HCT116 (cell line): ENCODE results near the gene GATA3. TPM values are rescaled to one million over a fixed set of nuclear protein-coding genes. Genes with fewer than 3 reads are reported as not detected.

Source experiments
- ATAC-seq: fragments of 200-7000 bp; cut with Tn5 transposase; 2 replicates; pipeline ENCODE4 v1.9.1; 2020; ENCODE audit warnings: mild to moderate bottlenecking, moderate library complexity
- BruUV-seq: library from RNA; stranded (reverse); fragments of 400-500 nt; replicated peaks from 2 replicates; lab custom pipeline; 2021; lab: Mats Ljungman, UMichigan
- CTCF ChIA-PET: fragments of 300-600 bp; sonication (Branson Sonifier 250); formaldehyde crosslinking; loops from one replicate; lab custom pipeline; 2021; ENCODE audit warnings: antibody characterized with exemption; lab: Charles Lee
- POLR2A ChIA-PET: fragments of 300-600, 350-600 bp; sonication (Branson Sonifier 250); formaldehyde crosslinking; loops from one replicate; lab custom pipeline; 2021; ENCODE audit warnings: antibody characterized with exemption; lab: Charles Lee
- RAD21 ChIA-PET, 2 experiments: fragments of 300-600 bp; sonication (Branson Sonifier 250); formaldehyde crosslinking; loops; one replicate each; lab custom pipeline; 2023; ENCODE audit warnings: low total read pairs in 2 of 2; ENCODE audit not compliant: uncharacterized antibody in 2 of 2, unreplicated experiment in 2 of 2, low non-redundant PET in 1 of 2; lab: Charles Lee
- DNase-seq: peaks from one replicate; pipeline ENCODE4 v3.0.0-alpha.2; 2010; ENCODE audit warnings: low read depth, low spot score
- H2AFZ ChIP-seq: fragments of 200-600 bp; shearing (Covaris generic), sonication (generic); 2 replicates; pipeline ENCODE4 v1.6.1; 2017; ENCODE audit warnings: low read depth, mixed run types, mixed read lengths, antibody characterized with exemption, low read length; ENCODE audit not compliant: poor library complexity, severe bottlenecking
- H3K27ac ChIP-seq: 2 replicates; pipeline ENCODE4 v1.5.1; 2012; ENCODE audit warnings: low read depth, low read length
- H3K27me3 ChIP-seq: fragments of 200-600 bp; sonication (generic); 2 replicates; pipeline ENCODE4 v1.6.1; 2016; ENCODE audit warnings: mixed run types, low read length, mixed read lengths; ENCODE audit not compliant: insufficient read depth
- H3K36me3 ChIP-seq, 2 experiments: fragments of 200-500 bp in 1 of 2; fragments of 200-600 bp in 1 of 2; sonication (Bioruptor generic) in 1 of 2; sonication (generic) in 1 of 2; 2 replicates each; pipeline versions ENCODE4 v1.5.1 to v1.6.1; 2014 to 2016; ENCODE audit warnings: low read length in 2 of 2, inconsistent platforms in 1 of 2, mixed read lengths in 1 of 2, mixed run types in 1 of 2; ENCODE audit not compliant: insufficient read depth in 2 of 2, control insufficient read depth in 1 of 2
- H3K4me1 ChIP-seq, 2 experiments: fragments of 200-600 bp in 1 of 2; sonication (generic) in 1 of 2; 2 replicates each; pipeline versions ENCODE4 v1.5.1 to v1.6.1; 2012 to 2017; ENCODE audit warnings: low read length in 2 of 2, inconsistent platforms in 1 of 2, mild to moderate bottlenecking in 1 of 2, mixed read lengths in 1 of 2, mixed run types in 1 of 2, moderate library complexity in 1 of 2; ENCODE audit not compliant: insufficient read depth in 2 of 2, control insufficient read depth in 1 of 2
- H3K4me2 ChIP-seq: fragments of 200-600 bp; sonication (generic); 2 replicates; pipeline ENCODE4 v1.6.1; 2017; ENCODE audit warnings: mixed run types, low read length, mixed read lengths
- H3K4me3 ChIP-seq, 2 experiments: fragments of 200-600 bp in 1 of 2; sonication (generic) in 1 of 2; replicated peaks in 1 of 2; 2 replicates each; pipeline ENCODE4 v1.5.1; 2011 to 2016; ENCODE audit warnings: low read length in 2 of 2, control low read depth in 1 of 2, low read depth in 1 of 2, mild to moderate bottlenecking in 1 of 2, mixed read lengths in 1 of 2, mixed run types in 1 of 2
- H3K79me2 ChIP-seq: fragments of 200-600 bp; sonication (generic); 2 replicates; pipeline ENCODE4 v1.6.1; 2017; ENCODE audit warnings: mild to moderate bottlenecking, mixed run types, low read length, moderate library complexity, mixed read lengths; ENCODE audit not compliant: insufficient read depth
- H3K9ac ChIP-seq: fragments of 200-600 bp; sonication (generic); 2 replicates; pipeline ENCODE4 v1.6.1; 2016; ENCODE audit warnings: low read length, mixed read lengths
- H3K9me2 ChIP-seq: fragments of 200-600 bp; sonication (generic), shearing (Covaris generic); 2 replicates; pipeline ENCODE4 v1.6.1; 2017; ENCODE audit warnings: mixed run types, mild to moderate bottlenecking, moderate library complexity; ENCODE audit not compliant: insufficient read depth
- H3K9me3 ChIP-seq, 2 experiments: fragments of 200-500 bp in 1 of 2; fragments of 200-600 bp in 1 of 2; sonication (Bioruptor generic) in 1 of 2; sonication (generic) in 1 of 2; 2 replicates each; pipeline ENCODE4 v1.6.1; 2014 to 2017; ENCODE audit warnings: low read length in 2 of 2, mixed read lengths in 2 of 2, inconsistent platforms in 1 of 2, low read depth in 1 of 2, mild to moderate bottlenecking in 1 of 2, mixed run types in 1 of 2, moderate library complexity in 1 of 2; ENCODE audit not compliant: control insufficient read depth in 1 of 2, insufficient read depth in 1 of 2
- H4K20me1 ChIP-seq: fragments of 200-600 bp; sonication (generic), shearing (Covaris generic); 2 replicates; pipeline ENCODE4 v1.6.1; 2017; ENCODE audit warnings: mixed run types, mild to moderate bottlenecking, moderate library complexity; ENCODE audit not compliant: insufficient read depth
- CBX3 ChIP-seq: IDR thresholded peaks from 2 replicates; pipeline ENCODE4 v1.6.1; 2012; ENCODE audit warnings: low read depth
- CEBPB ChIP-seq: IDR thresholded peaks from 2 replicates; pipeline ENCODE4 v1.6.1; 2012; ENCODE audit warnings: low read depth
- CTCF ChIP-seq, 3 experiments: fragments of 200-600 bp in 1 of 3; sonication (generic) in 1 of 3; IDR thresholded peaks in 2 of 3; conservative IDR thresholded peaks in 1 of 3; 2 replicates each; pipeline ENCODE4 v1.5.1; 2012 to 2017; ENCODE audit warnings: low read depth in 2 of 3, low read length in 2 of 3, antibody characterized with exemption in 1 of 3, borderline replicate concordance in 1 of 3, control low read depth in 1 of 3, mild to moderate bottlenecking in 1 of 3, mixed read lengths in 1 of 3, mixed run types in 1 of 3, moderate library complexity in 1 of 3; ENCODE audit not compliant: insufficient read depth in 1 of 3
- EZH2phosphoT487 ChIP-seq: fragments of 200-600 bp; IDR thresholded peaks from 2 replicates; pipeline ENCODE4 v1.6.1; 2018; ENCODE audit warnings: antibody characterized with exemption, borderline replicate concordance
- JUND ChIP-seq: IDR thresholded peaks from 2 replicates; pipeline ENCODE4 v1.6.1; 2012
- MAX ChIP-seq: IDR thresholded peaks from 2 replicates; pipeline ENCODE4 v1.6.1; 2012
- POLR2A ChIP-seq: IDR thresholded peaks from 2 replicates; pipeline ENCODE4 v1.7.0; 2011; ENCODE audit warnings: borderline replicate concordance; ENCODE audit not compliant: insufficient read depth, insufficient read length; ENCODE audit errors: extremely low read depth
- RAD21 ChIP-seq: IDR thresholded peaks from 2 replicates; pipeline ENCODE4 v1.6.1; 2012; ENCODE audit warnings: low read depth, mild to moderate bottlenecking
- REST ChIP-seq: IDR thresholded peaks from 2 replicates; pipeline ENCODE4 v1.6.1; 2012; ENCODE audit warnings: low read depth
- SIN3A ChIP-seq: IDR thresholded peaks from 2 replicates; pipeline ENCODE4 v1.6.1; 2012; ENCODE audit warnings: low read depth
- SRF ChIP-seq: IDR thresholded peaks from 2 replicates; pipeline ENCODE4 v1.6.1; 2012; ENCODE audit warnings: low read depth
- YY1 ChIP-seq: IDR thresholded peaks from 2 replicates; pipeline ENCODE4 v1.6.1; 2011; ENCODE audit warnings: low read length, low read depth, moderate library complexity, mild to moderate bottlenecking; ENCODE audit not compliant: insufficient replicate concordance; ENCODE audit errors: extremely low read depth
- ZBTB33 ChIP-seq: IDR thresholded peaks from 2 replicates; pipeline ENCODE4 v1.6.1; 2011; ENCODE audit warnings: mild to moderate bottlenecking, low read length, moderate library complexity; ENCODE audit not compliant: insufficient replicate concordance; ENCODE audit errors: extremely low read depth
- ZFX ChIP-seq: fragments of 450-650 bp; IDR thresholded peaks from 2 replicates; pipeline ENCODE4 v1.6.1; 2017
- ZNF274 ChIP-seq: fragments of 200-500 bp; sonication (Bioruptor generic); IDR thresholded peaks from 2 replicates; pipeline ENCODE4 v1.6.1; 2014; ENCODE audit warnings: mild to moderate bottlenecking, low read depth, low read length, inconsistent platforms
- intact Hi-C: fragments of 100-400 bp; cut with micrococcal nuclease; formaldehyde crosslinking; loops from 2 replicates; pipeline ENCODE4 v1.10.0; 2022
- total RNA-seq: library from RNA; stranded (reverse); gene quantifications from one replicate; pipeline ENCODE4 v1.2.1, GENCODE V29; 2021; ENCODE audit not compliant: unreplicated experiment

The GATA3 gene
- total RNA-seq, 1 experiment from 2014 or later = 2.7 TPM

GRCh38 chr10:8079126-8079525, 24.6 kb downstream of the GATA3 start:
- Histone ChIP-seq H3K4me1 (no peaks in the 10 kb centered on the region), H2AFZ (no peak overlapping the region), H3K9ac (no peak overlapping the region), H3K4me3 (no peak overlapping the region), H3K4me2 (no peak overlapping the region), H3K27ac (no peak overlapping the region), H3K9me2 (no peaks in the 10 kb centered on the region), H3K79me2 (no peaks in the 10 kb centered on the region), H4K20me1 (no peaks in the 10 kb centered on the region), H3K9me3 (no peaks in the 10 kb centered on the region)
- POLR2A ChIA-PET = no interaction called here
- ATAC-seq = no peak
- no peak for TF ChIP-seq ZFX
- TF ChIP-seq YY1 = no peak
- TF ChIP-seq SRF = no peak
- TF ChIP-seq ZBTB33 = no peak
- no peak for TF ChIP-seq SIN3A
- no peak for TF ChIP-seq EZH2phosphoT487
- no peak for TF ChIP-seq POLR2A
- no peak for TF ChIP-seq CBX3
- TF ChIP-seq RAD21 = no peak
- TF ChIP-seq ZNF274 = no peak
- TF ChIP-seq MAX = no peak
- TF ChIP-seq JUND = no peak
- no peak for TF ChIP-seq REST
- no peak for TF ChIP-seq CTCF (IDR thresholded peaks at IDR 0.05 in 2 of 3, conservative IDR thresholded peaks at IDR 0.05 in 1 of 3; ENCODE audit: borderline replicate concordance in 1 of 3, insufficient read depth in 1 of 3, low read depth in 2 of 3, low read length in 2 of 3)
- TF ChIP-seq CEBPB = no peak
- TF ChIP-seq, all 23 proteins: peak for 0
- ChIA-PET CTCF (no interaction called here), RAD21 (no interaction called here)
- BruUV-seq = no TSS peak
- Histone ChIP-seq H3K27me3 (no peaks in the 10 kb centered on the region), H3K36me3 (no peaks in the 10 kb centered on the region)
- intact Hi-C loops = no loop called here
- no peak for DNase-seq
